Esophagus squamous epithelium (tissue), 4 donors: ENCODE results near the gene ETV1.

Source experiments
- POLR2A ChIP-seq, 4 donors: fragments of 450-650 bp; IDR thresholded peaks; one replicate each; pipeline ENCODE4 v1.6.1; 2017; ENCODE audit warnings: antibody characterized with exemption in 4 of 4, mild to moderate bottlenecking in 4 of 4, moderate library complexity in 3 of 4
- TF ChIP-seq, protein P1 (sequence below), 6 experiments: fragments of 450-650 bp in 4 of 6; fragments of 200-600 bp in 2 of 6; sonication (generic) in 2 of 6; IDR thresholded peaks; one replicate each; pipeline ENCODE4 v1.5.1; 2016 to 2019; ENCODE audit warnings: antibody characterized with exemption in 6 of 6, mild to moderate bottlenecking in 4 of 6, moderate library complexity in 4 of 6

- TF ChIP-seq, protein P1, sequence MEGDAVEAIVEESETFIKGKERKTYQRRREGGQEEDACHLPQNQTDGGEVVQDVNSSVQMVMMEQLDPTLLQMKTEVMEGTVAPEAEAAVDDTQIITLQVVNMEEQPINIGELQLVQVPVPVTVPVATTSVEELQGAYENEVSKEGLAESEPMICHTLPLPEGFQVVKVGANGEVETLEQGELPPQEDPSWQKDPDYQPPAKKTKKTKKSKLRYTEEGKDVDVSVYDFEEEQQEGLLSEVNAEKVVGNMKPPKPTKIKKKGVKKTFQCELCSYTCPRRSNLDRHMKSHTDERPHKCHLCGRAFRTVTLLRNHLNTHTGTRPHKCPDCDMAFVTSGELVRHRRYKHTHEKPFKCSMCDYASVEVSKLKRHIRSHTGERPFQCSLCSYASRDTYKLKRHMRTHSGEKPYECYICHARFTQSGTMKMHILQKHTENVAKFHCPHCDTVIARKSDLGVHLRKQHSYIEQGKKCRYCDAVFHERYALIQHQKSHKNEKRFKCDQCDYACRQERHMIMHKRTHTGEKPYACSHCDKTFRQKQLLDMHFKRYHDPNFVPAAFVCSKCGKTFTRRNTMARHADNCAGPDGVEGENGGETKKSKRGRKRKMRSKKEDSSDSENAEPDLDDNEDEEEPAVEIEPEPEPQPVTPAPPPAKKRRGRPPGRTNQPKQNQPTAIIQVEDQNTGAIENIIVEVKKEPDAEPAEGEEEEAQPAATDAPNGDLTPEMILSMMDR (IDR thresholded peaks at IDR 0.05), result no peak
- TF ChIP-seq POLR2A (IDR thresholded peaks at IDR 0.05), result no peak
These were observed 9.6 kb downstream of the ETV1 start for GRCh38 chr7:13979671-13980435.
